Measurements from ENCODE around the gene ETFB.

ETFB gene

DNA sequence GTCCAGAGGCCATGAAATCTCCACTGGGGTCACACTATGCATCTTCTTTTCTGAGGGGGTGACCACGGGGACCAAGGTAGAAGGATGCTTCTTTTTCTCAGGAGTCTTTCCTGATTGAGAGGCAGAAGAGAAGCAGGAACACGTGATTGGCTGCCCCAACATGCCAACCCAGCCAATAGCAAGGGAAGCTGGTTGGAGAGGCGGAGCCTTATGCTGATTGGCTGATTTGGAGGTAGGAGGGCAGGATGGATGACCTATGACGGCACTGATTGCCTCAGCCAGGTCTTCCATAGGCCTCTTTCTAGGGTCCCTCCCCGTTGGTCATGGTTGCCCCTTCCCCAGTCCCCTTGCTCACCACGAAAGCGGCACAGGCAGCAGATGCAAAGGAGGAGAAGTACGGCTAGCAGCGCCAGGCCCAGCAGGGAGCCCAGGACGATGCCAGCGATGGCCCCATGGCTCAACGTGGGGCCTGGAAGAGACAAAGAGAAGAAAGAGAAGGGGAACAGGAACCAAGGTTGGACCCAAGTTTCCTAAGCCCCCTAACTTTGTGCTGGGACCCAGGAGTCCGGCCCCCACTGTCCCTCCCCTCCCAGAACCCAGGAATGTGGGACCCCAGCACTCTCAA, 32.2 kb downstream of the ETFB start:
- TF ChIP-seq ZNF274 (IDR thresholded peaks at IDR 0.05; ENCODE audit: low read depth, low read length), result no peak
- H3K4me3 ChIP-seq (ENCODE audit: low read length), result no peak overlapping the region

GRCh38 chr19:51331716-51332115, 34.5 kb downstream of the ETFB start:
- no peak overlapping the region for H3K4me3 ChIP-seq (ENCODE audit: low read length)
- TF ChIP-seq ZNF274 (IDR thresholded peaks at IDR 0.05; ENCODE audit: low read depth, low read length), result no peak

- TF ChIP-seq ZNF274 (IDR thresholded peaks at IDR 0.05; ENCODE audit: low read depth, low read length), result no peak
- H3K4me3 ChIP-seq (ENCODE audit: low read length), result no peak overlapping the region
Measured at GRCh38 chr19:51331193-51331592, 35.0 kb downstream of the ETFB start.

- H3K4me3 ChIP-seq (ENCODE audit: low read length), result no peak overlapping the region
- TF ChIP-seq ZNF274 (IDR thresholded peaks at IDR 0.05; ENCODE audit: low read depth, low read length), result no peak
Measured at GRCh38 chr19:51330366-51330765, 35.8 kb downstream of the ETFB start.

GRCh38 chr19:51329411-51329810, 36.8 kb downstream of the ETFB start:
- H3K4me3 ChIP-seq (ENCODE audit: low read length), result no peak overlapping the region
- TF ChIP-seq ZNF274 (IDR thresholded peaks at IDR 0.05; ENCODE audit: low read depth, low read length), result no peak

- no peak overlapping the region for H3K4me3 ChIP-seq (ENCODE audit: low read length)
- no peak for TF ChIP-seq ZNF274 (IDR thresholded peaks at IDR 0.05; ENCODE audit: low read depth, low read length)
Measured at GRCh38 chr19:51327066-51328001, 38.9 kb downstream of the ETFB start.

GRCh38 chr19:51326216-51327065, 39.7 kb downstream of the ETFB start:
- TF ChIP-seq ZNF274 (IDR thresholded peaks at IDR 0.05; ENCODE audit: low read depth, low read length), result no peak
- H3K4me3 ChIP-seq (ENCODE audit: low read length), result no peak overlapping the region

DNA sequence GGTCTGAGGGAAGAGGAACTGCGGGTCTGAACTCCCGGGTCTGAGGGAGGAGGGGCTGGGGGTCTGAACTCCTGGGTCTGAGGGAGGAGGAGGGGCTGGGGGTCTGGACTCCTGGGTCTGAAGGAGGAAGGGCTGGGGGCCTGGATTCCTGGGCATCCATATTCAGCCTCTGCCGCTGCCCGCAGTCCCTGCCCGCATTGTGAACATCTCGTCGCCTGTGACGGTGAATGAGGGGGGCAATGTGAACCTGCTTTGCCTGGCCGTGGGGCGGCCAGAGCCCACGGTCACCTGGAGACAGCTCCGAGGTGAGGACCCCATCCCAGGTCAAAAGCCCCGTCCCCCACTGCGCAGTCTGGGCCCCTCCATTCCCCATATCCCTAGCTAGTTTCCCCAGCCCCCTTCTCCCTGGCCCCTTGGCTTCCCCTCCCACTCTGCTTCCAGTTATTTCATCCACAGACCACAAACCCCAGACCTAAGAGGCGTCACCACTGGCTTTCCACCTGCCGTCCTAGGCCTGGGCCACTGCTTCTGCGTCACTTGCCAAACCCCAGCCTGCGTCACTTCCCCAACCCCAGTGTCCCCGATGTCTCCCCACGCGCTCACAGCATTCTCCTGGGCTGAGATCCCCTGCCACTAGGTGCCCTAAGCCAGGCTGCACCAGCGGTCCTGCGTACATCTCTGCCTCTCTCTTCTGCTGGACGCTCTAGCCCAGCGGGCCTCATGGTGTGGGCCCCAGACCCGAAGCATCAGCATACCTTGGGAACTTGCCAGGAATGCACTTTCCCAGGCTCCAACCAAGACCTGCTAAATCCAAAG, 40.8 kb downstream of the ETFB start:
- TF ChIP-seq ZNF274 (IDR thresholded peaks at IDR 0.05; ENCODE audit: low read depth, low read length), result no peak
- H3K4me3 ChIP-seq (ENCODE audit: low read length), result no peak overlapping the region

- TF ChIP-seq ZNF274 (IDR thresholded peaks at IDR 0.05; ENCODE audit: low read depth, low read length), result no peak
- H3K4me3 ChIP-seq (ENCODE audit: low read length), result no peak overlapping the region
Measured at GRCh38 chr19:51324167-51324481, 42.1 kb downstream of the ETFB start.

- H3K4me3 ChIP-seq (ENCODE audit: low read length), result no peak overlapping the region
- no peak for TF ChIP-seq ZNF274 (IDR thresholded peaks at IDR 0.05; ENCODE audit: low read depth, low read length)
Measured at GRCh38 chr19:51323481-51324166, 42.6 kb downstream of the ETFB start.

DNA sequence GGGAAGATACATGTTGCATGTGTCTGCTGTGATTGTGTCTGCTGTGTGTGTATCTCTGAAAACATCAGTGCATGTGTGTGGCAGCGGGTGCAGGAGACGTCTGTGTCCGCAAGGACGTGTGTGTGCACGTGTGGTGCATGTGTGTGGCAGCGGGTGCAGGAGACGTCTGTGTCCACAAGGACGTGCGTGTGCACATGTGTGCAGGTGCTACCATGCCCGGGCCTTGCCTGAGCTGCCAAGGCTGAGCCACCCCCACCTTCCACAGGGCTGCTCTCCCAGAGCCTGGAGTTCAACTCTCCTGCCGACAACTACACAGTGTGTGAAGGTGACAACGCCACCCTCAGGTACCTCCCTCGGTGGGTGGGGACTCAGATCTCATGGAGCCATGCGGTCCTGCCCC, 44.4 kb downstream of the ETFB start:
- no peak overlapping the region for H3K4me3 ChIP-seq (ENCODE audit: low read length)
- no peak for TF ChIP-seq ZNF274 (IDR thresholded peaks at IDR 0.05; ENCODE audit: low read depth, low read length)

GRCh38 chr19:51320280-51320657, 45.9 kb downstream of the ETFB start:
- TF ChIP-seq ZNF274 (IDR thresholded peaks at IDR 0.05; ENCODE audit: low read depth, low read length), result no peak
- H3K4me3 ChIP-seq (ENCODE audit: low read length), result no peak overlapping the region

DNA sequence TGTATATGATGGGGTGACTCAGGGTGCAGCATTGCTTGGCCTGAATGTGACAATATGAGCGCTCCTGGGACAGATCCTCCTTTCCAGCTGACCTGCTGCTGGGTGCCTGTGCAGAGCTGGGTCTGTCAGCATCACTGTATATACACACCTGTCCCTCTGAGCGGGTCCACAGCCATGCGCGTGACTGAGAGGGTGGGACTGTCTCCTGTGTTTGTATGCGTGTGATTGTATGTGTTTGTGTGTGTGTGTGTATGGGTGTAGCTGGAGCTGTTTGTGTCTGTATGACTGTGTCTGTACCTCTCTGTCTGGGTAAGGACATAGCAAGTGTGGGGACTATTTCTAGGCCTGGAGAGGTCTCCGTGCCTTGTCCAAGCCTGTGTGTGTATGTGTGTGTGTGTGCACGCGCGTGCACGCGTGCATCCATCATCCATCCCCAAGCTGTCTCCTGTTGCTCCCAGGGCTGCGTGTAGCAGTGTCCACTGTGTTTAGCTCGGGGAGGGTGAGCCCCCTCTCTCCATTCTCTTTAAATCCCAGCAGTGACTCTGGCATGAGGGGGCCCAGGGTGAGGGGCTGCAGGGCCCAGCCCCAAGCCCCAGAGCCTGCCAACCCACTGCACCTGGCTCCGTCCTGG, 46.4 kb downstream of the ETFB start:
- TF ChIP-seq ZNF274 (IDR thresholded peaks at IDR 0.05; ENCODE audit: low read depth, low read length), result no peak
- H3K4me3 ChIP-seq (ENCODE audit: low read length), result no peak overlapping the region
